Naive thymus-derived CD4-positive, alpha-beta T cell (primary cell): ENCODE data around the gene GSDMA. TPM values are rescaled to one million over a fixed set of nuclear protein-coding genes. Genes with fewer than 3 reads are reported as not detected.

Source experiments
- ATAC-seq: fragments of 150-1000 bp; cut with Tn5 transposase; 2 replicates; pipeline ENCODE4 v1.10.0; 2021; ENCODE audit warnings: mild to moderate bottlenecking, moderate library complexity
- CTCF ChIA-PET: fragments of 350-600 bp; sonication (Branson Sonifier 250); formaldehyde crosslinking; loops from one replicate; lab custom pipeline; 2021; ENCODE audit warnings: antibody characterized with exemption; lab: Charles Lee
- POLR2A ChIA-PET: fragments of 350-600 bp; sonication (Branson Sonifier 250); formaldehyde crosslinking; loops from one replicate; lab custom pipeline; 2021; ENCODE audit warnings: antibody characterized with exemption, inconsistent platforms; lab: Charles Lee
- DNase-seq, 9 donors: peaks; one replicate each; pipeline versions ENCODE4 v3.0.0 to v3.0.0-alpha.2; 2020 to 2022; ENCODE audit warnings: mixed read lengths in 1 of 9
- H3K27ac ChIP-seq: one replicate; pipeline ENCODE4 v1.7.0; 2013; ENCODE audit warnings: mild to moderate bottlenecking, low read depth, low read length, moderate library complexity
- H3K27me3 ChIP-seq, 2 donors: one replicate each; pipeline ENCODE4 v1.7.0; 2013; ENCODE audit warnings: low read length in 2 of 2, mild to moderate bottlenecking in 2 of 2, moderate library complexity in 2 of 2; ENCODE audit not compliant: control insufficient read depth in 2 of 2, insufficient read depth in 2 of 2
- H3K36me3 ChIP-seq, 3 experiments: 1 replicate in 2 of 3; 2 replicates in 1 of 3; pipeline ENCODE4 v1.7.0; 2013; ENCODE audit warnings: low read length in 3 of 3, mild to moderate bottlenecking in 3 of 3, moderate library complexity in 1 of 3; ENCODE audit not compliant: insufficient read depth in 3 of 3, control insufficient read depth in 2 of 3
- H3K4me1 ChIP-seq, 2 donors: one replicate each; pipeline ENCODE4 v1.7.0; 2013; ENCODE audit warnings: low read length in 2 of 2, mild to moderate bottlenecking in 2 of 2, moderate library complexity in 1 of 2; ENCODE audit not compliant: control insufficient read depth in 2 of 2, insufficient read depth in 2 of 2
- H3K4me3 ChIP-seq: 2 replicates; pipeline ENCODE4 v1.7.0; 2013; ENCODE audit warnings: mild to moderate bottlenecking, low read length
- H3K9me3 ChIP-seq, 3 experiments: 1 replicate in 2 of 3; 2 replicates in 1 of 3; pipeline ENCODE4 v1.7.0; 2013; ENCODE audit warnings: low read length in 3 of 3; ENCODE audit not compliant: control insufficient read depth in 2 of 3
- H3K27ac Mint-ChIP-seq, 9 donors: one replicate each; pipeline ENCODE4 v1.8.0; 2020 to 2022; ENCODE audit warnings: mixed read lengths in 9 of 9, mild to moderate bottlenecking in 8 of 9, moderate library complexity in 5 of 9, inconsistent platforms in 2 of 9
- H3K27me3 Mint-ChIP-seq, 5 donors: one replicate each; pipeline ENCODE4 v1.8.0; 2021 to 2022; ENCODE audit warnings: mixed read lengths in 5 of 5, mild to moderate bottlenecking in 1 of 5
- H3K36me3 Mint-ChIP-seq, 5 donors: one replicate each; pipeline ENCODE4 v1.8.0; 2020 to 2022; ENCODE audit warnings: mixed read lengths in 5 of 5, mild to moderate bottlenecking in 3 of 5, inconsistent platforms in 1 of 5
- H3K4me1 Mint-ChIP-seq, 7 donors: one replicate each; pipeline ENCODE4 v1.8.0; 2020 to 2022; ENCODE audit warnings: mixed read lengths in 7 of 7, mild to moderate bottlenecking in 3 of 7, inconsistent platforms in 1 of 7
- H3K4me3 Mint-ChIP-seq, 10 donors: one replicate each; pipeline ENCODE4 v1.8.0; 2020 to 2022; ENCODE audit warnings: mild to moderate bottlenecking in 10 of 10, mixed read lengths in 10 of 10, moderate library complexity in 6 of 10, inconsistent platforms in 2 of 10
- H3K9me3 Mint-ChIP-seq, 11 donors: one replicate each; pipeline ENCODE4 v1.8.0; 2020 to 2022; ENCODE audit warnings: mixed read lengths in 11 of 11, mild to moderate bottlenecking in 4 of 11, inconsistent platforms in 1 of 11, moderate library complexity in 1 of 11
- intact Hi-C, 2 donors: fragments of 100-400 bp; cut with micrococcal nuclease; formaldehyde crosslinking; loops; one replicate each; pipeline ENCODE4 v1.15.1; 2023
- polyA plus RNA-seq, 2 donors: library from polyadenylated mRNA; unstranded; fragments of 300-500 nt; fragmentation: Illumina TruSeq; gene quantifications; one replicate each; pipeline ENCODE4 v1.2.3, GENCODE V29; 2021
- total RNA-seq, 6 experiments: library from RNA in 5 of 6; stranded (reverse) in 5 of 6; gene quantifications; 1 replicate in 5 of 6; 2 replicates in 1 of 6; pipeline ENCODE4 v1.2.3 and lab custom pipeline; 2021 to 2026

The GSDMA gene
- total and polyA plus RNA-seq, 7 experiments from 2014 or later = 0.22 to 2.4 (median 0.69) TPM; not detected in 2

- peaks cover 16 to 51% (median 35%) of the 10 kb centered on the region in 7 donors for H3K4me1 Mint-ChIP-seq
- no peak for ATAC-seq
Measured at GRCh38 chr17:39963829-39964228, 1.0 kb downstream of the GSDMA start.

DNA sequence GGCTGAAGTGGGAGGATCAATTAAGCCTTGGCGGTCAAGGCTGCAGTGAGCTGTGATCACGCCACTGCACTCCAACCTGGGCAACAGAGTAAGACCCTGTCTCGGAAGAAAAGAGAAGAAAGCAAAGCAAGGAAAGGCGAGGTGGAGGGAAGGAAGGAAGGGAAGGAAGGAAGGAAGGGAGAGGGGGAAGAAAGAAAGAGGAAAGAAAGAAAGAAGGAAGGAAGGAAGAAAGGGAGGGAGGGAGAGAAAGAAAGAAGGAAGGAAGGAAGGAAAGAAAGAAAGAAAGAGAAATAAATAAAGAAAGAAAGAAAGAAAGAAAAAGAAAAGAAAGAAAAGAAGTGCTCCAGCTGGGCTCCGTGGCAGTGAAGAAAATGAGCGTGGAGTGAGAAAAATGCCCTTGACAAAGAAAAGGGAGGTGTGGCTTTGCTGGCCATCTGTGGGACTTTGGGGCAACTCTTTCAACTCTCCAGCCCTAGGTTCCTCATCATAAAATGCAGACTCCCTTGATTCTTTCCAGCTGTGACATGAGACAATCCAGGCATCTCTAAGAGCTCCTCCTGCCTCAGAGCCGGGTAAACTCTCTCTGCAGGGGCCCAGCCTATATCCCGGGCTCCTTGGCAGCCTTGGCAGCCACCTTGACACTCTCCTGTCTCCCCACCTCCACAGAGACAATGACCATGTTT is 2.4 kb downstream of the GSDMA start:
- H3K27me3 ChIP-seq = no peaks in the 10 kb centered on the region
- Mint-ChIP-seq H3K27ac (peak overlapping the region in 2 of 9 donors; percentile 95 to 96), H3K4me1 (peaks cover 13 to 45% (median 31%) of the 10 kb centered on the region in 7 donors), H3K9me3 (no peaks in the 10 kb centered on the region), H3K4me3 (no peak overlapping the region), H3K27me3 (peaks cover 0 to 21% (median 4%) of the 10 kb centered on the region in 5 donors), H3K36me3 (peaks cover 0 to 8% (median 0%) of the 10 kb centered on the region in 5 donors)
- H3K36me3 ChIP-seq = no peaks in the 10 kb centered on the region
- no peak for ATAC-seq
- no peak for DNase-seq
- no peak overlapping the region for H3K4me3 ChIP-seq
- H3K27ac ChIP-seq = no peak overlapping the region
- H3K9me3 ChIP-seq = no peaks in the 10 kb centered on the region
- peaks cover 13 to 24% of the 10 kb centered on the region in 2 donors for H3K4me1 ChIP-seq
- intact Hi-C loops = no loop called here
- ChIA-PET CTCF (interaction anchor here (0.7 to 1.7 kb wide), 2 partner anchors 10 to 336 kb away, joined by 3 read pairs; no protein-coding TSS in a partner anchor), POLR2A (no interaction called here)

More at GRCh38 chr17:39963829-39964228, 1.0 kb downstream of the GSDMA start:
- intact Hi-C loops = loop anchor here (1.0 to 5.0 kb wide), 2 partner anchors 16 to 342 kb away; partner anchors contain the start of gene PSMD3 (in 1 of the 2)
- peaks cover 0 to 16% (median 0%) of the 10 kb centered on the region in 5 donors for H3K27me3 Mint-ChIP-seq
- peaks cover 13 to 28% of the 10 kb centered on the region in 2 donors for H3K4me1 ChIP-seq
- H3K4me3 Mint-ChIP-seq = peak overlapping the region in 9 of 10 donors; percentile 2 to 66 (median 39)
- peaks cover 0 to 5% (median 0%) of the 10 kb centered on the region in 5 donors for H3K36me3 Mint-ChIP-seq
- peak overlapping the region in 8 of 9 donors; percentile 40 to 96 (median 69) for H3K27ac Mint-ChIP-seq
- CTCF ChIA-PET = interaction anchor here (0.7 to 1.7 kb wide), 3 partner anchors 9 to 98 kb away, joined by 3 read pairs; partner anchors contain the start of gene PSMD3
- no peaks in the 10 kb centered on the region for H3K9me3 Mint-ChIP-seq
- no peak overlapping the region for H3K4me3 ChIP-seq
- H3K27me3 ChIP-seq = no peaks in the 10 kb centered on the region
- no peak overlapping the region for H3K27ac ChIP-seq
- H3K36me3 ChIP-seq = no peaks in the 10 kb centered on the region
- no peaks in the 10 kb centered on the region for H3K9me3 ChIP-seq
- DNase-seq = peak in 4 of 9 donors; percentile 23 to 40 (median 28)
- POLR2A ChIA-PET = interaction anchor here (1.5 kb wide), 1 partner anchor 10 kb away, joined by 3 read pairs; no protein-coding TSS in a partner anchor

GRCh38 chr17:39966771-39967170 is 4.0 kb downstream of the GSDMA start:
- no peaks in the 10 kb centered on the region for H3K9me3 Mint-ChIP-seq
- ChIA-PET CTCF (no interaction called here), POLR2A (no interaction called here)
- no peak overlapping the region for H3K4me3 ChIP-seq
- no peaks in the 10 kb centered on the region for H3K36me3 ChIP-seq
- peaks cover 13 to 36% (median 24%) of the 10 kb centered on the region in 7 donors for H3K4me1 Mint-ChIP-seq
- peaks cover 13 to 24% of the 10 kb centered on the region in 2 donors for H3K4me1 ChIP-seq
- H3K27ac ChIP-seq = no peak overlapping the region
- no peaks in the 10 kb centered on the region for H3K27me3 ChIP-seq
- H3K27me3 Mint-ChIP-seq = peaks cover 0 to 36% (median 4%) of the 10 kb centered on the region in 5 donors
- H3K4me3 Mint-ChIP-seq = no peak overlapping the region
- H3K36me3 Mint-ChIP-seq = peaks cover 0 to 11% (median 0%) of the 10 kb centered on the region in 5 donors
- intact Hi-C loops = no loop called here
- ATAC-seq = no peak
- no peaks in the 10 kb centered on the region for H3K9me3 ChIP-seq
- H3K27ac Mint-ChIP-seq = peak overlapping the region in 4 of 9 donors; percentile 10 to 96 (median 80)
- no peak for DNase-seq

DNA sequence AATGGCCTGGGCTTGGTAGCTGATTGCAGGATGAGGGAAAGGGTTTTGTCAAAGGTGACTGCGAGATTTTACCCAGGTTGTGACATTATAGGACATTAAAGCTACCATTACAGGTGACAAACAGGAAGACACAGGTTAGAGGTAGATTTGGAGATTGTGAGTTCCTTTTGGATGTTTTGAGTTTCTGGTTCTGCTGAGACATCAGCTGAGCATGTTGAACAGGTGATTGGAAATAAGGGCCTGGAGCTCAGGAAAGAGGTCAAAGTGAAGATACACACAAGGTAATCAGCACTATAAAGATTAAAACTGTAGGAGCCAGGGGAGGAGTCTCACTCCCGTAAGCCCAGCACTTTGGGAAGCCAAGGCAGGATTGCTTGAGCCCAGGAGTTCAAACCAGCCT is 6.0 kb downstream of the GSDMA start:
- Mint-ChIP-seq H3K4me1 (peaks cover 4 to 17% (median 9%) of the 10 kb centered on the region in 7 donors), H3K4me3 (no peak overlapping the region), H3K36me3 (peaks cover 0 to 11% (median 0%) of the 10 kb centered on the region in 5 donors), H3K27me3 (peaks cover 0 to 45% (median 4%) of the 10 kb centered on the region in 5 donors), H3K27ac (no peak overlapping the region), H3K9me3 (no peaks in the 10 kb centered on the region)
- Histone ChIP-seq H3K4me1 (peaks cover 3 to 4% of the 10 kb centered on the region in 2 donors), H3K9me3 (no peaks in the 10 kb centered on the region), H3K36me3 (no peaks in the 10 kb centered on the region), H3K4me3 (no peak overlapping the region), H3K27ac (no peak overlapping the region), H3K27me3 (no peaks in the 10 kb centered on the region)
- intact Hi-C loops = no loop called here
- ATAC-seq (no peak), DNase-seq (no peak)
- ChIA-PET POLR2A (no interaction called here), CTCF (interaction anchor here (0.6 to 1.0 kb wide), 2 partner anchors 12 to 44 kb away, joined by 3 read pairs; partner anchors contain the start of gene PSMD3)

- DNase-seq = no peak
- POLR2A ChIA-PET = interaction anchor here (0.7 kb wide), 1 partner anchor 93 kb away, joined by 3 read pairs; no protein-coding TSS in a partner anchor
- Histone ChIP-seq H3K4me3 (no peak overlapping the region), H3K9me3 (no peaks in the 10 kb centered on the region), H3K27me3 (no peaks in the 10 kb centered on the region), H3K36me3 (no peaks in the 10 kb centered on the region), H3K4me1 (no peaks in the 10 kb centered on the region), H3K27ac (no peak overlapping the region)
- intact Hi-C loops = no loop called here
- Mint-ChIP-seq H3K27ac (peak overlapping the region in 2 of 9 donors; percentile 34 to 66), H3K27me3 (peaks cover 0 to 43% (median 6%) of the 10 kb centered on the region in 5 donors), H3K36me3 (peaks cover 0 to 11% (median 0%) of the 10 kb centered on the region in 5 donors), H3K4me3 (no peak overlapping the region), H3K4me1 (peaks cover 0 to 12% (median 5%) of the 10 kb centered on the region in 7 donors), H3K9me3 (no peaks in the 10 kb centered on the region)
- CTCF ChIA-PET = interaction anchor here (1.0 kb wide), 1 partner anchor 11 kb away, joined by 3 read pairs; the partner anchor contains the start of gene PSMD3
- no peak for ATAC-seq
Measured at GRCh38 chr17:39969375-39969774, 6.6 kb downstream of the GSDMA start.

DNA sequence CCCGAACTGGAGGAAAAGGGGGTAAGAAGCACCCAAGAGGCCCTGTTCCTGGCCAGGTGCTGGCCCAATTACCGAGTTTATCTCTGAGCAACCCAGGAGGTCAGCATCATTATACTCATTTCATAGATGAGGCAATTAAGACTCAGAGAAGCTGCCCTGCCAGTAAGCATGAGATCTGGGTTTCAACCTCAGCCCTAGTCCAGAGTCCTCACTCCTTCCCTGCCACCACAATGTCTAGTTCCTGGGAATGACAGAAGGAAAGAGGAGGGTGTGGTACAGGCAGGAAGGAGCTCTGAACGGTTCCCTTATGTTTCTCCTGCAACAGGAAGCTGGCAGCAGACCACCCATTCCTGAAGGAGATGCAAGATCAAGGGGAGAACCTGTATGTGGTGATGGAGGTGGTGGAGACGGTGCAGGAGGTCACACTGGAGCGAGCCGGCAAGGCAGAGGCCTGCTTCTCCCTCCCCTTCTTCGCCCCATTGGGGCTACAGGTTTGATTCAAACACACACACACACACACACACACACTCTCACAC is 7.4 kb downstream of the GSDMA start:
- ChIA-PET CTCF (interaction anchor here (0.6 kb wide), 1 partner anchor 93 kb away, joined by 3 read pairs; no protein-coding TSS in a partner anchor), POLR2A (no interaction called here)
- H3K27ac Mint-ChIP-seq = peak overlapping the region in 2 of 9 donors; percentile 37 to 51
- no peak overlapping the region for H3K27ac ChIP-seq
- H3K4me3 ChIP-seq = no peak overlapping the region
- no peaks in the 10 kb centered on the region for H3K4me1 ChIP-seq
- H3K27me3 Mint-ChIP-seq = peaks cover 0 to 41% (median 7%) of the 10 kb centered on the region in 5 donors
- H3K9me3 Mint-ChIP-seq = no peaks in the 10 kb centered on the region
- H3K36me3 Mint-ChIP-seq = peaks cover 0 to 11% (median 0%) of the 10 kb centered on the region in 5 donors
- ATAC-seq (no peak), DNase-seq (no peak)
- no peaks in the 10 kb centered on the region for H3K36me3 ChIP-seq
- no peaks in the 10 kb centered on the region for H3K9me3 ChIP-seq
- no peaks in the 10 kb centered on the region for H3K27me3 ChIP-seq
- intact Hi-C loops = no loop called here
- no peak overlapping the region for H3K4me3 Mint-ChIP-seq
- H3K4me1 Mint-ChIP-seq = peaks cover 0 to 7% (median 1%) of the 10 kb centered on the region in 7 donors
